GM12878 (cell line): Measurements from ENCODE around the gene MKNK1. TPM values are rescaled to one million over a fixed set of nuclear protein-coding genes. Genes with fewer than 3 reads are reported as not detected.

ENCODE experiments used
- ATAC-seq: fragments of 200-7000 bp; cut with Tn5 transposase; 3 replicates; pipeline ENCODE4 v1.9.1; 2020; ENCODE audit warnings: mild to moderate bottlenecking, moderate library complexity
- BruUV-seq: library from RNA; stranded (reverse); fragments of 400-500 nt; replicated peaks from 2 replicates; lab custom pipeline; 2021; lab: Mats Ljungman, UMichigan
- CTCF ChIA-PET: fragments of 300-600 bp; sonication (Branson Sonifier 250); formaldehyde crosslinking; extraction: SDS; loops from one replicate; lab custom pipeline; 2021; ENCODE audit warnings: inconsistent platforms; lab: Yijun Ruan, JAX
- POLR2A ChIA-PET: fragments of 350-600 bp; formaldehyde crosslinking; extraction: SDS; loops from one replicate; lab custom pipeline; 2021; ENCODE audit warnings: inconsistent platforms; lab: Charles Lee
- RAD21 ChIA-PET: fragments of 300-600 bp; sonication (Branson Sonifier 250); formaldehyde crosslinking; loops from one replicate; lab custom pipeline; 2023; ENCODE audit warnings: antibody characterized with exemption; ENCODE audit not compliant: unreplicated experiment; lab: Charles Lee
- SMC1A ChIA-PET: fragments of 300-600 bp; sonication (Branson Sonifier 250); formaldehyde crosslinking; loops from one replicate; lab custom pipeline; 2023; ENCODE audit not compliant: unreplicated experiment, uncharacterized antibody; lab: Charles Lee
- DNase-seq: peaks from one replicate; pipeline ENCODE4 v3.0.0-alpha.2; 2011; ENCODE audit warnings: low read depth, low spot score
- FAIRE-seq: peaks from 3 replicates; lab custom pipeline; 2011; peaks lifted over from hg19 to GRCh38; lab: Jason Lieb, UNC
- H2AFZ ChIP-seq: 2 replicates; pipeline ENCODE4 v1.6.0; 2011; ENCODE audit warnings: low read depth, low read length, control low read depth; ENCODE audit not compliant: control insufficient read depth
- H3K27ac ChIP-seq: 2 replicates; pipeline ENCODE4 v1.5.1; 2011; ENCODE audit warnings: control low read depth; ENCODE audit not compliant: control insufficient read depth, insufficient read depth
- H3K27me3 ChIP-seq, 2 experiments: replicated peaks in 1 of 2; 2 replicates each; pipeline versions ENCODE4 v1.6.0 to v1.6.1; 2011; ENCODE audit warnings: low read length in 1 of 2; ENCODE audit not compliant: control insufficient read depth in 2 of 2, insufficient read depth in 2 of 2
- H3K36me3 ChIP-seq, 2 experiments: 2 replicates each; pipeline ENCODE4 v1.5.1; 2011; ENCODE audit warnings: low read length in 1 of 2; ENCODE audit not compliant: control insufficient read depth in 2 of 2, insufficient read depth in 2 of 2
- H3K4me1 ChIP-seq: 2 replicates; pipeline ENCODE4 v1.6.1; 2011; ENCODE audit warnings: mild to moderate bottlenecking, low read length, moderate library complexity, mixed read lengths; ENCODE audit not compliant: control insufficient read depth, insufficient read depth
- H3K4me2 ChIP-seq: 2 replicates; pipeline ENCODE4 v1.6.0; 2011; ENCODE audit warnings: control low read depth; ENCODE audit not compliant: control insufficient read depth, insufficient read depth
- H3K4me3 ChIP-seq: fragments of 200-600 bp; sonication (generic); 2 replicates; pipeline ENCODE4 v1.5.1; 2016
- H3K79me2 ChIP-seq: 2 replicates; pipeline ENCODE4 v1.6.0; 2011; ENCODE audit warnings: low read length; ENCODE audit not compliant: control insufficient read depth, insufficient read depth
- H3K9ac ChIP-seq: 2 replicates; pipeline ENCODE4 v1.8.0; 2011; ENCODE audit warnings: low read length, control low read depth, mixed read lengths; ENCODE audit not compliant: control insufficient read depth, insufficient read depth
- H3K9me3 ChIP-seq: replicated peaks from 3 replicates; pipeline ENCODE4 v1.5.1; 2011; ENCODE audit warnings: mild to moderate bottlenecking, low read length; ENCODE audit not compliant: control insufficient read depth, insufficient read depth
- H4K20me1 ChIP-seq: 2 replicates; pipeline ENCODE4 v1.6.0; 2011; ENCODE audit not compliant: control insufficient read depth, insufficient read depth
- ASH2L ChIP-seq: fragments of 300-600, 200-600 bp; sonication (generic); IDR thresholded peaks from 2 replicates; pipeline ENCODE4 v1.6.1; 2017; ENCODE audit warnings: low read depth, mild to moderate bottlenecking, borderline replicate concordance
- FOXK2 ChIP-seq: fragments of 450-650 bp; IDR thresholded peaks from 2 replicates; pipeline ENCODE4 v1.6.1; 2017; ENCODE audit warnings: mild to moderate bottlenecking, moderate library complexity
- GABPA ChIP-seq: IDR thresholded peaks from 2 replicates; pipeline ENCODE4 v1.6.1; 2014; ENCODE audit warnings: antibody characterized with exemption, low read depth, mild to moderate bottlenecking, inconsistent platforms
- IRF4 ChIP-seq: IDR thresholded peaks from 2 replicates; pipeline ENCODE4 v1.6.1; 2011; ENCODE audit warnings: low read depth, low read length
- MEF2B ChIP-seq: fragments of 450-650 bp; IDR thresholded peaks from 2 replicates; pipeline ENCODE4 v1.6.1; 2018; ENCODE audit warnings: mild to moderate bottlenecking, moderate library complexity; ENCODE audit not compliant: partially characterized antibody, poor library complexity, severe bottlenecking
- MTA2 ChIP-seq: fragments of 450-650 bp; IDR thresholded peaks from 2 replicates; pipeline ENCODE4 v1.6.1; 2016; ENCODE audit warnings: low read depth, mild to moderate bottlenecking, moderate library complexity
- MXI1 ChIP-seq: fragments of 150-350 bp; IDR thresholded peaks from 2 replicates; pipeline ENCODE4 v1.6.1; 2011; ENCODE audit warnings: low read depth, mild to moderate bottlenecking, inconsistent platforms, low read length, improper control_type of control experiment
- MYC ChIP-seq: IDR thresholded peaks from 2 replicates; pipeline ENCODE4 v1.6.1; 2011; ENCODE audit warnings: mild to moderate bottlenecking, low read length, moderate library complexity, inconsistent platforms; ENCODE audit not compliant: insufficient read depth, insufficient replicate concordance, insufficient read length, severe bottlenecking
- PAX8 ChIP-seq: fragments of 450-650 bp; IDR thresholded peaks from 2 replicates; pipeline ENCODE4 v1.6.1; 2017; ENCODE audit warnings: mild to moderate bottlenecking, moderate library complexity
- PML ChIP-seq: IDR thresholded peaks from 2 replicates; pipeline ENCODE4 v1.6.1; 2012; ENCODE audit warnings: low read length, inconsistent platforms
- POLR2A ChIP-seq: IDR thresholded peaks from 2 replicates; pipeline ENCODE4 v1.6.1; 2011; ENCODE audit warnings: low read depth, mild to moderate bottlenecking, low read length
- WGBS: methylation state at CpG from one replicate; pipeline ENCODE4 v1.1.6; 2016; ENCODE audit warnings: low lambda C conversion rate; ENCODE audit not compliant: insufficient replicate concordance, insufficient coverage; ENCODE audit errors: missing lambda C conversion rate; 5-methylcytosine and 5-hydroxymethylcytosine counted together
- in situ Hi-C: fragments of 300-500 bp; cut with MboI; formaldehyde crosslinking; loops from 9 replicates; pipeline ENCODE4 v1.14.3; 2018; ENCODE audit warnings: mixed read lengths
- intact Hi-C: fragments of 100-400 bp; cut with micrococcal nuclease; formaldehyde crosslinking; loops from one replicate; pipeline ENCODE4 v1.14.2; 2022; ENCODE audit not compliant: unreplicated experiment
- polyA plus RNA-seq, 11 experiments: library from polyadenylated mRNA; depleted of rRNA in 4 of 11; unstranded in 6 of 11; stranded (reverse) in 5 of 11; fragments of >200 nt; fragmentation: Nextera tagmentation in 4 of 11; fragmentation: Illumina TruSeq in 1 of 11; extraction: Ambion mirVana in 4 of 11; extraction: Trizol in 1 of 11; gene quantifications; 1 replicate in 1 of 11; 2 replicates in 10 of 11; pipeline versions ENCODE4 v1.2.1 to v1.2.3, GENCODE V29; 2011 to 2016; ENCODE audit warnings: inconsistent platforms in 2 of 11, missing spikeins in 2 of 11, low read depth in 1 of 11
- total RNA-seq, 4 experiments: library from RNA; depleted of rRNA in 3 of 4; stranded (reverse); fragments of >200 nt in 3 of 4; fragmentation: Illumina TruSeq in 1 of 4; extraction: Trizol in 1 of 4; gene quantifications; 2 replicates each; pipeline versions ENCODE4 v1.2.1 to v1.2.3, GENCODE V29; 2013 to 2021
- TF ChIP-seq, protein P1 (sequence below): IDR thresholded peaks from 2 replicates; pipeline ENCODE4 v1.6.1; 2012; ENCODE audit warnings: low read depth, low read length, improper control_type of control experiment
- TF ChIP-seq, protein P2 (sequence below): IDR thresholded peaks from 2 replicates; pipeline ENCODE4 v1.6.1; 2012; ENCODE audit warnings: low read depth, low read length, improper control_type of control experiment
- TF ChIP-seq, protein P3 (sequence below): IDR thresholded peaks from 2 replicates; pipeline ENCODE4 v1.6.1; 2011; ENCODE audit warnings: mild to moderate bottlenecking, low read depth, low read length, moderate library complexity; ENCODE audit not compliant: insufficient replicate concordance
- TF ChIP-seq, protein P4 (sequence below): fragments of 450-650 bp; IDR thresholded peaks from 2 replicates; pipeline ENCODE4 v1.6.1; 2014; ENCODE audit warnings: mild to moderate bottlenecking
- TF ChIP-seq, protein P5 (sequence below): fragments of 450-650 bp; IDR thresholded peaks from 2 replicates; pipeline ENCODE4 v1.6.1; 2017; ENCODE audit warnings: borderline replicate concordance

Gene MKNK1
- total and polyA plus RNA-seq, 10 of the 15 experiments (the other 5 are each of a cell fraction or from before 2014, with no cell fraction given) = 13.7 to 29.9 (median 26.5) TPM

DNA sequence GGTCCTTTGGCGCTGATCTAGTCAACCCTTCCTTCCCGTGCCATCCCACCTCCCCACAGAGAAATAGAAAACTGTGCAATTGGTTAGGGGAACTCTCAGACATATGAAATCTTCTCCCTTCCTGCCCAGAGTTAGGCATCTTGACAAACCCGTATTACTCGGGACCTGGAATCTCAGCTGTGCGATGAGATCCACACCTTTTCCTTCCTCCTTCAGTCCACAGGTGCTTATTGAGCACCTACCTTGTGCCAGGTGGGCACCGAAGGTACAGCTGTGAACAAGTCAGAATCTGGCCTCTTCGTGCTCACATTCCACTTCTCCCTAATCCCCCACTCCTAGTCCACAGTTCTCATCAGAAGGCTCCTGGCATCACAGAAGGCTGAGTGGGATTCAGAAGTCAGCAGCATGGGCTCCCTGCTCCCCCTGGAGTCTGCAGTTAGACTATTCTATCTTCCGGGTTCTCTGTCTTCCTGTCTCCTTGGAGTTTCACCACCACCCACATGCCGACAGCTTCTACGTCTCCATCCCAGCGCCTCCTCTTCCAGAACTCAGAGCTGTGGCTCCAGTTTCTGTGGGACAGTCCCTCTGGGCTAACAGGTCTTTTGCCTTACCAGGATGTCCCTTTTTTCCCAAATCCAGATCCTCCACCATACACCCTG lies 75.6 kb downstream of the MKNK1 start:
- H3K9ac ChIP-seq = no peak overlapping the region
- H3K4me1 ChIP-seq = no peaks in the 10 kb centered on the region
- ChIA-PET POLR2A (interaction anchor here (0.5 kb wide), 1 partner anchor 1776 kb away, joined by 4 read pairs; no protein-coding TSS in a partner anchor), RAD21 (interaction anchor here (0.9 to 5.3 kb wide), 5 partner anchors 20 to 51 kb away, joined by 3 to 29 read pairs (median 8); no protein-coding TSS in a partner anchor), SMC1A (interaction anchor here (0.7 to 4.2 kb wide), 9 partner anchors 11 to 94 kb away, joined by 3 to 18 read pairs (median 6); no protein-coding TSS in a partner anchor), CTCF (interaction anchor here (0.7 to 6.9 kb wide), 16 partner anchors 10 to 195 kb away, joined by 3 to 93 read pairs (median 5); no protein-coding TSS in a partner anchor)
- H3K4me3 ChIP-seq = no peak overlapping the region
- no peak overlapping the region for H2AFZ ChIP-seq
- BruUV-seq = no TSS peak
- no peaks in the 10 kb centered on the region for H4K20me1 ChIP-seq
- intact Hi-C loops (loop anchor here (1.0 kb wide), 3 partner anchors 51 to 122 kb away; no protein-coding TSS in a partner anchor), in situ Hi-C loops (loop anchor here (5.0 kb wide), 2 partner anchors 51 to 81 kb away; no protein-coding TSS in a partner anchor)
- 35% methylated on average over 11 of the region's 11 CpGs for WGBS
- ATAC-seq = no peak
- H3K27me3 ChIP-seq = peaks cover 3% of the 10 kb centered on the region in 2 experiments; a peak in 2 of 4 replicates
- no peak for FAIRE-seq
- no peaks in the 10 kb centered on the region for H3K79me2 ChIP-seq
- H3K9me3 ChIP-seq = no peaks in the 10 kb centered on the region
- no peak for TF ChIP-seq MEF2B
- TF ChIP-seq, protein P1, sequence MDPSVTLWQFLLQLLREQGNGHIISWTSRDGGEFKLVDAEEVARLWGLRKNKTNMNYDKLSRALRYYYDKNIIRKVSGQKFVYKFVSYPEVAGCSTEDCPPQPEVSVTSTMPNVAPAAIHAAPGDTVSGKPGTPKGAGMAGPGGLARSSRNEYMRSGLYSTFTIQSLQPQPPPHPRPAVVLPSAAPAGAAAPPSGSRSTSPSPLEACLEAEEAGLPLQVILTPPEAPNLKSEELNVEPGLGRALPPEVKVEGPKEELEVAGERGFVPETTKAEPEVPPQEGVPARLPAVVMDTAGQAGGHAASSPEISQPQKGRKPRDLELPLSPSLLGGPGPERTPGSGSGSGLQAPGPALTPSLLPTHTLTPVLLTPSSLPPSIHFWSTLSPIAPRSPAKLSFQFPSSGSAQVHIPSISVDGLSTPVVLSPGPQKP = no peak
- TF ChIP-seq IRF4 = no peak
- no peak for TF ChIP-seq ASH2L
- TF ChIP-seq, protein P2, sequence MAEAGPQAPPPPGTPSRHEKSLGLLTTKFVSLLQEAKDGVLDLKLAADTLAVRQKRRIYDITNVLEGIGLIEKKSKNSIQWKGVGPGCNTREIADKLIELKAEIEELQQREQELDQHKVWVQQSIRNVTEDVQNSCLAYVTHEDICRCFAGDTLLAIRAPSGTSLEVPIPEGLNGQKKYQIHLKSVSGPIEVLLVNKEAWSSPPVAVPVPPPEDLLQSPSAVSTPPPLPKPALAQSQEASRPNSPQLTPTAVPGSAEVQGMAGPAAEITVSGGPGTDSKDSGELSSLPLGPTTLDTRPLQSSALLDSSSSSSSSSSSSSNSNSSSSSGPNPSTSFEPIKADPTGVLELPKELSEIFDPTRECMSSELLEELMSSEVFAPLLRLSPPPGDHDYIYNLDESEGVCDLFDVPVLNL = no peak
- TF ChIP-seq, protein P3, sequence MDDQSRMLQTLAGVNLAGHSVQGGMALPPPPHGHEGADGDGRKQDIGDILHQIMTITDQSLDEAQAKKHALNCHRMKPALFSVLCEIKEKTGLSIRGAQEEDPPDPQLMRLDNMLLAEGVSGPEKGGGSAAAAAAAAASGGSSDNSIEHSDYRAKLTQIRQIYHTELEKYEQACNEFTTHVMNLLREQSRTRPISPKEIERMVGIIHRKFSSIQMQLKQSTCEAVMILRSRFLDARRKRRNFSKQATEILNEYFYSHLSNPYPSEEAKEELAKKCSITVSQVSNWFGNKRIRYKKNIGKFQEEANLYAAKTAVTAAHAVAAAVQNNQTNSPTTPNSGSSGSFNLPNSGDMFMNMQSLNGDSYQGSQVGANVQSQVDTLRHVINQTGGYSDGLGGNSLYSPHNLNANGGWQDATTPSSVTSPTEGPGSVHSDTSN = no peak
- TF ChIP-seq MTA2 = no peak
- no peak for TF ChIP-seq MXI1
- TF ChIP-seq PAX8 = no peak
- TF ChIP-seq POLR2A = no peak
- TF ChIP-seq MYC = no peak
- no peak for TF ChIP-seq FOXK2
- TF ChIP-seq GABPA = no peak
- TF ChIP-seq, protein P4, sequence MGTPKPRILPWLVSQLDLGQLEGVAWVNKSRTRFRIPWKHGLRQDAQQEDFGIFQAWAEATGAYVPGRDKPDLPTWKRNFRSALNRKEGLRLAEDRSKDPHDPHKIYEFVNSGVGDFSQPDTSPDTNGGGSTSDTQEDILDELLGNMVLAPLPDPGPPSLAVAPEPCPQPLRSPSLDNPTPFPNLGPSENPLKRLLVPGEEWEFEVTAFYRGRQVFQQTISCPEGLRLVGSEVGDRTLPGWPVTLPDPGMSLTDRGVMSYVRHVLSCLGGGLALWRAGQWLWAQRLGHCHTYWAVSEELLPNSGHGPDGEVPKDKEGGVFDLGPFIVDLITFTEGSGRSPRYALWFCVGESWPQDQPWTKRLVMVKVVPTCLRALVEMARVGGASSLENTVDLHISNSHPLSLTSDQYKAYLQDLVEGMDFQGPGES = no peak
- no peak for TF ChIP-seq PML
- TF ChIP-seq, protein P5, sequence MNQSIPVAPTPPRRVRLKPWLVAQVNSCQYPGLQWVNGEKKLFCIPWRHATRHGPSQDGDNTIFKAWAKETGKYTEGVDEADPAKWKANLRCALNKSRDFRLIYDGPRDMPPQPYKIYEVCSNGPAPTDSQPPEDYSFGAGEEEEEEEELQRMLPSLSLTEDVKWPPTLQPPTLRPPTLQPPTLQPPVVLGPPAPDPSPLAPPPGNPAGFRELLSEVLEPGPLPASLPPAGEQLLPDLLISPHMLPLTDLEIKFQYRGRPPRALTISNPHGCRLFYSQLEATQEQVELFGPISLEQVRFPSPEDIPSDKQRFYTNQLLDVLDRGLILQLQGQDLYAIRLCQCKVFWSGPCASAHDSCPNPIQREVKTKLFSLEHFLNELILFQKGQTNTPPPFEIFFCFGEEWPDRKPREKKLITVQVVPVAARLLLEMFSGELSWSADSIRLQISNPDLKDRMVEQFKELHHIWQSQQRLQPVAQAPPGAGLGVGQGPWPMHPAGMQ = no peak
- no peak overlapping the region for H3K27ac ChIP-seq
- no peaks in the 10 kb centered on the region for H3K36me3 ChIP-seq
- no peak overlapping the region for H3K4me2 ChIP-seq
- DNase-seq = no peak
